Hematopoietic multipotent progenitor cell treated with erythropoietin and hydrocortisone succinate and interleukin-3 and kit ligand, for 8 days (in vitro differentiated cells): ENCODE results near the gene SLC16A8.
A peak's percentile ranks its signal among the peaks of the same experiment; 100 is the strongest.
"Not testable (repeated sequence)": the region's sequence is repeated elsewhere in the genome, so short reads cannot be mapped to it uniquely, and the experiment has no call there.

Experiments
- DNase-seq: peaks from one replicate; pipeline ENCODE4 v3.0.0-alpha.2; 2015

SLC16A8 gene

DNA sequence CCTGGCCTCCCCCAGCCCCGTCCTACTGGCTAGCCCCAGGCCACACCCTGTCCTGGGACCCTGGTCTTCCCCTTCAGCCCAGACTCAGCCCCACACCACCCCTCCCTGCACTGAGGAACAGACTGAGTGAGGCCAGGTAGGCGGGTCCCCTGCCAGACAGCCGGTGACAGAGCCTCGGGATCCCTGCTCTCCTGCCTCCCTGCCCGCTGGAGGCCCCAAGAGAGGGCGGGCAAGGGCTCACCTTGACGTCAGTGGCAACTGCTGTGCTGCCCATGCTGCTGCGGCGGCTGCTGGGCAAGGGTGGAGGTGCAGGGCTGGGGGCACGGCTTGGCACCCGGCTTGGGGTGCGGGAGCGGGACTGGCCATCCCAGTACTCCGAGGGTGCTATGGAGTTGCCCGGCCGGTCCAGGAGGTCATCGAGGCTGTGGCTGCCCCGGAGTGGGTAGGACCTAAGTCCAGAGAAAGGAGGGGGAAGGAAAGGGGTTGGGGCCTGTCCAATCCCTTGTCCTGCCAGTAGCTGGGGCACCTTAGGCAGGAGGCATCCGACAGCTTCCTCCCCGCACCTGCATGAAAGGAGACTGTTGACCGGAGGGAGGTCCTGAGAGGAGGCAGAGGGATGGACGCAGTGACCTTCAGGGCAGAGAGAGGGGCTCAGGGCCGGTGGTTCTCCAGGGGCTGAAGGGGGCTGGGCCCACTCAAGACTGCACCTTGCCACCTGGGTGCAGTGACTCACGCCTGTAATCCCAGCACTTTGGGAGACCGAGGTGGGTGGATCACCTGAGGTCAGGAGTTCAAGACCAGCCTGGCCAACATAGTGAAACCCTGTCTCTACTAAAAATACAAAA, 2.2 kb upstream of the SLC16A8 start:
- DNase-seq: no peak

- no peak for DNase-seq
Observed at GRCh38 chr22:38085501-38085900, 1.5 kb upstream of the SLC16A8 start.

DNA sequence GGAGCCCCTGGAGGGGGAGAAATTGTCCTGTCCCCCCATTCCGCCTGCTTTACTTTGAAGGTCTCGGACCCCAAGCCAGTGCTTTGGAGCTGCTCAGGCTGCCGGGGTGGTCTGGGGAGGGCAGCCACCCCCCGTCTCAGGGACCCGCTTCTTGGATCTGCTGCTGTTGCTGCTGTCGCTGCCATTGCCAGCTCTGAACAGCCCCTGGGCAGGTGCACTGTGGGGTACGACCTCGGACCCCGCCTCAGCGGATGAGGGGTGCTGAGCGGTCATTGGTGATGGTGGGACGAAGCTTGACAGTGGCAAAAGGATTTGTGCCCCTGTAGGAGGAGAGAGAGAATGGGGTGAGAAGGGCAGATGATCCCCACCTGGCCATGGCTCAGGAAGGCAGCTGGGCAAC, 1.1 kb upstream of the SLC16A8 start:
- no peak for DNase-seq

- DNase-seq: no peak
Observed at GRCh38 chr22:38082986-38083710, 836 bp downstream of the SLC16A8 start.

GRCh38 chr22:38081941-38082828, 1.8 kb downstream of the SLC16A8 start:
- DNase-seq: no peak

DNA sequence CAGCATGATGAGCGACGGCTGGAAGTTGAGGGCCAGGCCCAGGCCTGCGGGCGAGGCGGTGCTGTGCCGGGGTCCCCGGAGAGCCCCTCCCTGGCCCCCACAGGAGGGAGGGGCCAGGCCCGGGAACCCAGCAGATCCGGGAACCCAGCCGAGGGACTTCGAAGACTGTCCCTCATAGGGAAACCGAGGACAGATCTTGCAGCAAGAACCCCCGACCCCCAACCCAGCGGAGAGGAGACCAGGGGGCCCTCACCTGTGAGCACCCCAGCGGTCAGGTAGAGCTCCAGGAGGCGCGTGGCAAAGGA, 2.4 kb downstream of the SLC16A8 start:
- no peak for DNase-seq

- peak; percentile 29 for DNase-seq
Observed at GRCh38 chr22:38080850-38081635, 2.9 kb downstream of the SLC16A8 start.

- no peak for DNase-seq
Observed at GRCh38 chr22:38080474-38080849, 3.5 kb downstream of the SLC16A8 start.

- DNase-seq: no peak
Observed at GRCh38 chr22:38079804-38080203, 4.2 kb downstream of the SLC16A8 start.

GRCh38 chr22:38079208-38079607, 4.8 kb downstream of the SLC16A8 start:
- DNase-seq: not testable (repeated sequence)

DNA sequence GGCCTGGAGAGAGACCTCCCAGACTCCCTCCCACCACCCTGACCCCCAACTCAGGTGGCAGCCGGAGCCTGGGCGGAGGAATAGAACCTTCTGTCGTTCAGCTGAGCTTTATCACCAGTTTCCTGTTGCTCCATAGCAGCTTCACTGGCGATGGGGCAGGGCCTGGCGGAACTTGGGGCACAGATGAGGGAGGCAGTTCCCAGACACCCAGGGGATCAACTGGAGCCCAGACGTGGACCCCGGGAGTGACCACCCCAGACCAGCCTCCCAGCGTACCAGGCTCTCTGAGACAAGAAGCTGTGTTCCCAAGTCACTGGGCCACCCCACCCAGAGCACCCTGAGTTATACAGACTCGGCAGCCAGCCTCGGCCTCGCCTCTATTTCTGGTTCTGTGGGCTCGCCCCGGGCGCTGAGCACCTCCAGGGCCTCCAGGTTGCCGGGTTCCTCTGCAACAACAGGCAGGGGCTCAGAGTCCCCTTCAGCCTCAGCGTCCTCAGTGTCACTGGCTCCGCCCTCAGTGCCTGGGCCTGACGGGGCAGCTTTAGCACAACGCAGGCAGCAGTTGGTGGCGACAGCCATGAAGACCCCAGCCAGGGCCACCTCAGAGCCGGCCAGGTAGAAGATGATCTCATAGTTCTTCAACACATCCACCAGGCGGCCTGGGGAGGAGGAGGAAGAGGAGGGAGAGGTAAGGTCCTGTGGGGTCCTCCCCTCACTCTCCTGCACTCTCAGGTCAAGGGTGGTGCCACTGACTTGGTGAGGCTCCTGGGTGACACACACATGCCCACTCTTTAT, 5.7 kb downstream of the SLC16A8 start:
- DNase-seq: no peak

DNA sequence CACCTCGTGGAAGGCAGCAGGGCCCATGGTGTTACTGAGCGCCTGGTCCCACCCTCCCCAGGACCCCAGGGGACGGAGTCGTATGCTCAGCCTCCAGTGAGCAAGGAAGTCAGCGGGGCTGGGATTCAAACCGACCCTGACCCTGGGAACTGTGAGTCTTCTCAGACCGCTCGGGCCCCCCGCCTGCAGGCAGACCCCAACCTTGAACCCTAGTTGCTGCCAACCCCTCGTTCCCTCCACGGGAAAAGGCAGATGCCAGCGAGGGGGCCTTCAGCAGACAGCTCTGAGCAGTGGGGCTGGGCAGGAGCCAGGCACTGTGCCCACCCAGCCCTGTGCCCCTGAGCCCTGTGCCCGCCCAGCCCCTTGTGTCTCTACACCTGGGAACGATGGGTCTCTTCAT, 6.4 kb downstream of the SLC16A8 start:
- no peak for DNase-seq

DNA sequence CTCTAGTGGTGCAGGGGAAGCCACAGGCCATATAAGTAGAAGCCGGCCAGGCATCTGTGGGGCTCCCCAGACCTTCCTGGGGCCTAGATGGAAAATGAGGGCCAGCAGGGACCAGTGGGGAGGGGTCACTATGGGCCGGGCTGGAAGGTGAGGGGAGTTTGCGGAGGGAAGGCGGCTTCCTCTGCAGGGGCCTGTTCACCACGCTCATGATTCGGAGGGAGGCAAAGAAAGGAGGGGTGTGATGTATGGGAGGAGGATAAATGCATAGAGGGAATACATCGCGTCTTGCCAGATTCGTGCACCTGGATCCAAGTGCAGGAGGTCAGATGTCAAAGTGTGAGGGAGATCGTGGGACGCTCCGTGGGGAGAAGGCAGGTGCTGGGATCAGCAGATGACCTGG, 6.9 kb downstream of the SLC16A8 start:
- DNase-seq: no peak

DNA sequence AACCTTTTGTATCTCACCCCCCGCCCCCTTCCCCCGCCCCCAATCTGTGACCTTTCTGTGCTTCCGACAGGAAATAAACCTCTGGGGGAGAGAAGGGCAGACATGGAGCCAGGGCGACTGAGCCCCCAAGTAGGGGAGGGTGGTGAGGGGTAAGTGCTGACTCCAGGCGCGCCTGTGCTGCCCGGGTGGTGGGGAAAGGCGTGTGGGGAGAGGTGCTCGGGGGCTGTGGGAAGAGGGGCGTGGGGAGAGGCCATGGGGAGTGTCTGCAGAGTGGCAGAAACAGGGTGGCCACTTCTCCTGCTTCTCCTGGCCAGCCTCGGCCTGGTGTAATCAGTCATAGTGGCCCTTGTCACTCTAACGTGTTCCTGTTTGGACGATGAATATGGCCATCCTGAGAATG, 8.0 kb downstream of the SLC16A8 start:
- no peak for DNase-seq

DNA sequence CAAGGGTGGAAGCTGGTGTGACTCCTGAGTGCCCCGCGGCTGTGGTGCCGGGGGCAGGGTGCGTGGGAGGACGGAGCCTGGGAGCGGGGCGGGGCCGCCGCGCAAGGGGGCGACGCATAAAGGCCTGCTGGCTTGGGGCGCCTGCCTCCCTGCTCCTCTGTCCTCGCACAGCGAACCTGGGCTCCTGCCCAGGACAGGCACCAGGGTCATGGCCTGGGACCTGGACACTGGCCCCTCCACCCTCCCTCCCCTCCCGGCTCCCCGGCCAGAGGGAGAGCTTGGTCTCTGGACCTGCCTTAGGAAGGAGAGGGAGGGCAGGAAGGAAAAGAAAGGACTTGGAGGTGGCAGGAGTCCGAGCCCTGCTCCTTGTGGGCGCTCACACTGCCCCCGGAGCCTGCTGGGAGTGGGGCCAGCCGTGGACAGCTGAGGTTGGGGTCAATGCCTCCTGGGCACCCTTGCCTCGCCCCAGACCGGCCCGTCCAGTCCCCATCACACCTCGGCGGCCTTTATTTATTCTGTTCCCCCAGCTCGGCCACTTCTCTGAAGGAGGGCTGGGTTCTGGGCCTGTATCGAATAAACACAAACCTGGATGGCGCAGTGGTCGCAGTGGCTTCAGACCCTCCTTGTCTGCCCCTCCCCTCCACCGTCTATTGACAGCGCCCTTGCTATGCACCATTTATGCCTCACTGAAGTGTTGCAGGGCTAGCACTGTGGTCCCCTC, 8.7 kb downstream of the SLC16A8 start:
- DNase-seq: no peak

GRCh38 chr22:38074181-38075104, 9.5 kb downstream of the SLC16A8 start:
- DNase-seq: no peak

DNA sequence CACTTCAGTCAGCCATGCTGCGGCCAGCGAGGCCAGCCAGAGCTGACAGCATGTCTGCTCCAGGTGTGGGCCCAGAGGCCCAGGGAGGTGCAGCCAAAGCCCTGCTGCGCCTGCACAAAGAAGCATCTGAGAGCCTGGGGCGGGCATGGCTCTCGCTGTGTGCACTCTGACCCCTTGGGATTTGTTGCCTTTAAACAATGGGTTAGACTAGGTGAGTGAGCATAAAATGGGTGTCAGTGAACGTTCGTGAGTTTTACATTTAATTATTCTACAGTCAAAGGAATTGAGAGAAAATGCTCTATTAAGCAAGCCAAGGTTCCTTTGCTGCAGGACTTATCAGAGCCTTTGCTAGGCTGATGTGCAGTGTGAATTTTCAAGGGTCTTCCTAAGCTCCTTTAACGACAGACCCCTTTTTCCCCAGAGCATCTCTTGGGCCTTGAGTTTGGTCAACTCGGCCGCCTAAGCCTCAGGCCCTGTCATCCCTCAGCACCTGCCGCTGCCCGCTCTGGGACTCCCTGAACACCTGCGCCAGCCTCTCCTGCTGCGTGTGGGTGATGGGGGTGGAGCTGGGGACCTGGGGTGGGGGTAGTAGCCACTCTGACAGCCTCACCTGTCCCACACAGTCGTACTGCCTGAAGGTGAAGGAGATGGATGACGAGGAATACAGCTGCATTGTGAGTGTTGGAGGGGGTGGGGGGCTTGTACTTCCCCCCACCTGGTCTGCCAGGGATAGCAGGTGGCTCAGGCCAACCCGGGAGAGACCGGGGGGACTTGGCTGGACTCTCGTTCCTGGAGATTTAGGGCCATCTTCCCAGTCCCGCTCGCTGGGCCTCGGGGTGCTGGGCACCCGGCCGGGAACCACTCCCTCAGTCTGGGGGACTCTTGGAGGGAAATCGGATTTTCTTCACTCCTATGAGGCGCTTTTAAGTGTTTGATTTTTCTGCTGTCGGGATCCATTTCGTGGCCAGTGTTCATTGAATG, 10.5 kb downstream of the SLC16A8 start:
- DNase-seq: no peak

DNA sequence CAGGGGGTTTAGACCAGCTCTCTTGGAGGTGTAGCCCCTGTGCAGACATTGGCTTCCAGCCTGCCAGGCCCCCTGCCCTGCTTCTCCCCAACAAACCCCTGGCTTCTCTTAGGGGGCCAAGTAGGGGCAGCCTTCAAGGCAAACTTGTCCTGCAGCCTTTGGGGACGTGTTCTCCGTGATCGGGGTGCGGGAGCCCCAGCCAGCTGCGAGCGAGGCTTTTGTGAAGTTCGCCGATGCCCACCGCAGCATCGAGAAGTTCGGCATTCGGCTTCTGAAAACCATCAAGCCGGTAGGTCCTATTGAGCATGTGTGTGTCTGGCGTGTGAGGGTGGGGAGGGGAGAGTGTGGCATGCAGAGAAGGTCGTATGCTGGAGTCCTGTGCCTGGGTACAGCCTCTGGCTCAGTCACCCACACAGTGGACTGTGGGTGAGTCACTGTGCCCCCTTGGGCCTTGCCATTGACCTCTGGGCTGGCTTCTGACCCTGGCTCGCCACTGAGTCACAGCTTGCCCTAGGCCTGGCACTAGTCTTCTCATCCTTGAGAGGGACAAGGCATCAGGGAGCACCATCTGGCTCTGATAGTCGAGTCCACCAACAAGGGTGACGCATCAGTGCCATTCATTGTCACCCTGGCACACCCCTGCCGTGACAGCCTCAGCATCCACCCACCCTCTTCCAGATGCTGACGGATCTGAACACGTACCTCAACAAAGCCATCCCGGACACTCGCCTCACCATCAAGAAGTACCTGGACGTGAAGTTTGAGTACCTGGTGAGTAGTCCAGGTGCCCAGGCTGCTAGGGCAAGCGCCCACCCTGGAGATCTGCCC, 11.4 kb downstream of the SLC16A8 start:
- no peak for DNase-seq
